Keratinocyte (primary cell): ENCODE measurements around the gene MAML1. TPM values are rescaled to one million over a fixed set of nuclear protein-coding genes. Genes with fewer than 3 reads are reported as not detected.

Experiments used
- DNase-seq: peaks from one replicate; pipeline ENCODE4 v3.0.0-alpha.2; 2011; ENCODE audit warnings: low read depth, missing footprints, low spot score
- FAIRE-seq: peaks from 2 replicates; lab custom pipeline; 2011; peaks lifted over from hg19 to GRCh38; lab: Jason Lieb, UNC
- H2AFZ ChIP-seq: 2 replicates; pipeline ENCODE4 v1.6.0; 2012; ENCODE audit warnings: low read length, control low read depth, inconsistent platforms; ENCODE audit not compliant: control insufficient read depth
- H3K27ac ChIP-seq: 2 replicates; pipeline ENCODE4 v1.5.1; 2011; ENCODE audit warnings: low read length; ENCODE audit not compliant: control insufficient read depth, insufficient read depth
- H3K27me3 ChIP-seq: 3 replicates; pipeline ENCODE4 v1.6.0; 2011; ENCODE audit warnings: low read length; ENCODE audit not compliant: control insufficient read depth, insufficient read depth; ENCODE audit errors: extremely low read depth
- H3K36me3 ChIP-seq, 2 experiments: 2 replicates in 1 of 2; 3 replicates in 1 of 2; pipeline ENCODE4 v1.5.1; 2011; ENCODE audit warnings: low read length in 2 of 2, mild to moderate bottlenecking in 1 of 2; ENCODE audit not compliant: control insufficient read depth in 2 of 2, insufficient read depth in 2 of 2; ENCODE audit errors: extremely low read depth in 1 of 2
- H3K4me1 ChIP-seq: 3 replicates; pipeline ENCODE4 v1.5.1; 2011; ENCODE audit warnings: low read length; ENCODE audit not compliant: control insufficient read depth, insufficient read depth; ENCODE audit errors: extremely low read depth
- H3K4me2 ChIP-seq: 3 replicates; pipeline ENCODE4 v1.6.0; 2011; ENCODE audit warnings: low read depth, low read length; ENCODE audit not compliant: control insufficient read depth, insufficient read depth; ENCODE audit errors: extremely low read depth
- H3K4me3 ChIP-seq, 3 experiments: fragments of 200-600 bp in 1 of 3; sonication (generic) in 1 of 3; 2 replicates in 2 of 3; 3 replicates in 1 of 3; pipeline ENCODE4 v1.5.1; 2011 to 2016; ENCODE audit warnings: low read length in 3 of 3, mild to moderate bottlenecking in 3 of 3, control low read depth in 2 of 3, inconsistent platforms in 1 of 3, low read depth in 1 of 3, mixed read lengths in 1 of 3, mixed run types in 1 of 3, moderate library complexity in 1 of 3; ENCODE audit not compliant: control insufficient read depth in 2 of 3, insufficient read depth in 2 of 3; ENCODE audit errors: extremely low read depth in 1 of 3
- H3K79me2 ChIP-seq: 2 replicates; pipeline ENCODE4 v1.6.0; 2012; ENCODE audit warnings: low read length; ENCODE audit not compliant: control insufficient read depth, insufficient read depth
- H3K9ac ChIP-seq: 3 replicates; pipeline ENCODE4 v1.6.0; 2011; ENCODE audit warnings: low read length; ENCODE audit not compliant: control insufficient read depth, insufficient read depth; ENCODE audit errors: extremely low read depth
- H3K9me1 ChIP-seq: 3 replicates; pipeline ENCODE4 v1.6.0; 2011; ENCODE audit warnings: low read length; ENCODE audit not compliant: control insufficient read depth, insufficient read depth; ENCODE audit errors: extremely low read depth
- H3K9me3 ChIP-seq: 2 replicates; pipeline ENCODE4 v1.5.1; 2012; ENCODE audit warnings: low read depth, low read length; ENCODE audit not compliant: control insufficient read depth
- H4K20me1 ChIP-seq: 3 replicates; pipeline ENCODE4 v1.6.0; 2011; ENCODE audit warnings: low read length; ENCODE audit not compliant: control insufficient read depth, insufficient read depth; ENCODE audit errors: extremely low read depth
- CTCF ChIP-seq, 3 experiments: IDR thresholded peaks in 1 of 3; conservative IDR thresholded peaks in 1 of 3; optimal IDR thresholded peaks in 1 of 3; 2 replicates in 2 of 3; 3 replicates in 1 of 3; pipeline versions ENCODE3 to v1.5.1; 2011; ENCODE audit warnings: low read length in 3 of 3, mild to moderate bottlenecking in 3 of 3, moderate library complexity in 2 of 3, control low read depth in 1 of 3, inconsistent platforms in 1 of 3; ENCODE audit not compliant: insufficient read depth in 2 of 3; ENCODE audit errors: extremely low read depth in 1 of 3
- EZH2 ChIP-seq: IDR thresholded peaks from one replicate; pipeline ENCODE4 v1.6.1; 2012; ENCODE audit warnings: inconsistent platforms, mild to moderate bottlenecking, low read length, moderate library complexity
- dilution Hi-C: fragments of 300-500 bp; cut with MboI; formaldehyde crosslinking; loops from one replicate; pipeline ENCODE4 v1.7.0; 2020; ENCODE audit warnings: low sequenced_read_pairs; ENCODE audit not compliant: extremely low pct_ligation_motif_present
- polyA plus RNA-seq, 5 experiments: library from polyadenylated mRNA; depleted of rRNA in 3 of 5; stranded (reverse) in 3 of 5; stranded (forward) in 1 of 5; unstranded in 1 of 5; fragments of >200 nt; gene quantifications; 1 replicate in 1 of 5; 2 replicates in 3 of 5; 3 replicates in 1 of 5; pipeline versions ENCODE4 v1.2.1 to v1.2.3, GENCODE V29; 2011 to 2012; ENCODE audit warnings: missing spikeins in 2 of 5, low read depth in 1 of 5, low replicate concordance in 1 of 5

MAML1 gene
- polyA plus RNA-seq, 1 donor (not counting 4 experiments of a cell fraction or from before 2014, with no cell fraction given), result 4.9 TPM

- Histone ChIP-seq H3K79me2 (peaks cover 23% of the 10 kb centered on the region), H4K20me1 (peaks cover 19% of the 10 kb centered on the region), H3K36me3 (peaks cover 39 to 43% of the 10 kb centered on the region in 2 experiments), H3K4me1 (peaks cover 20% of the 10 kb centered on the region), H3K9ac (no peak overlapping the region), H3K27ac (no peak overlapping the region), H3K9me3 (no peaks in the 10 kb centered on the region), H2AFZ (no peak overlapping the region), H3K27me3 (no peaks in the 10 kb centered on the region), H3K9me1 (peaks cover 3% of the 10 kb centered on the region), H3K4me3 (no peak overlapping the region), H3K4me2 (no peak overlapping the region)
- FAIRE-seq, result no peak
- no peak for TF ChIP-seq CTCF (optimal IDR thresholded peaks at IDR 0.05 in 1 of 3, IDR thresholded peaks at IDR 0.05 in 1 of 3, conservative IDR thresholded peaks at IDR 0.05 in 1 of 3; ENCODE audit: extremely low read depth in 1 of 3, insufficient read depth in 2 of 3, low read length in 3 of 3)
- no peak for TF ChIP-seq EZH2
- dilution Hi-C loops, result no loop called here
- DNase-seq, result no peak
Observed at GRCh38 chr5:179823937-179824744, 91.5 kb downstream of the MAML1 start.

GRCh38 chr5:179824745-179825112 is 92.1 kb downstream of the MAML1 start:
- Histone ChIP-seq H3K27me3 (no peaks in the 10 kb centered on the region), H4K20me1 (peaks cover 19% of the 10 kb centered on the region), H3K9me3 (no peaks in the 10 kb centered on the region), H3K4me1 (peaks cover 15% of the 10 kb centered on the region), H3K9me1 (peaks cover 3% of the 10 kb centered on the region), H3K36me3 (peaks cover 39 to 46% of the 10 kb centered on the region in 2 experiments), H3K27ac (no peak overlapping the region), H2AFZ (no peak overlapping the region), H3K9ac (no peak overlapping the region), H3K4me2 (no peak overlapping the region), H3K79me2 (peaks cover 23% of the 10 kb centered on the region), H3K4me3 (no peak overlapping the region)
- no peak for FAIRE-seq
- DNase-seq, result no peak
- TF ChIP-seq CTCF (optimal IDR thresholded peaks at IDR 0.05 in 1 of 3, IDR thresholded peaks at IDR 0.05 in 1 of 3, conservative IDR thresholded peaks at IDR 0.05 in 1 of 3; ENCODE audit: extremely low read depth in 1 of 3, insufficient read depth in 2 of 3, low read length in 3 of 3), result no peak
- TF ChIP-seq EZH2, result no peak
- dilution Hi-C loops, result loop anchor here (25.0 kb wide), 1 partner anchor 87 kb away; the partner anchor contains the start of gene MAML1
